NCI-H82 treated with DMSO at 0.1 percent for 48 hours (cell line): ENCODE results near the gene MTX1.
"Not testable (repeated sequence)": the region's sequence is repeated elsewhere in the genome, so short reads cannot be mapped to it uniquely, and the experiment has no call there.

Experiments used
- DNase-seq: peaks from one replicate; lab custom pipeline; 2025; ENCODE audit not compliant: unreplicated experiment; lab: John Stamatoyannopoulos, UW

The MTX1 gene

DNA sequence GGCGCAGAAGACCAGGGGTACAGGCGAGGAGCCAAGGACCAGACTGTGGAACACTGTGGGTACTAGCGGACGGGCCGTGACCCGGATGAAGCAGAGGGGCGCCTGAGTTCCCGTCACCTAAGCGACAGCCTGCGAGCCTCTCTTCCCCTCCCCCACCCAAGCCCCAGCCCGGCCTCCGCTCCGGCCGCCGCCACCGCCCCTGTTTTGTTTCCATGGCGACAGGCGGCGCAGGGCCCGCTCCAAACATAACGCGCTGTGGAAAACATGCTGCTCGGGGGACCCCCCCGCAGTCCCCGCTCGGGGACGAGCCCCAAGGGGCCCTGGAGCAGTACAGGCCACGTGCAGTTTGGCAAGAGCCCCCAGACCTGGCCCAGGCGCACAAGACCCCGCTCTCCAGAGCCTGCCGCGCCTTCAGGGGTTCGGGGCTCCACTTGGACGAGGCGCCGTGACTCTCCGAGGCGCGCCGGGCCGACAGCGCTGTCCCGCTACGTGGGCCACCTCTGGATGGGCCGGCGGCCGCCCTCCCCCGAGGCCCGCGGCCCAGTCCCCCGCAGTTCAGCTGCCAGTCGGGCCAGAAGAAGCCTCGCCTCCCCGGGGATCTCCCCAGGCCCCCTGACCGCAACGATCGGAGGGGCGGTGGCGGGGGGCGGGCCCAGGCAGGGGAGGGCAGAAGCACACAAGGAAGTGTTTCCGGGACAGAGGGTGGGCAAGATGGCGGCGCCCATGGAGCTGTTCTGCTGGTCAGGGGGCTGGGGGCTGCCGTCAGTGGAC, at the start of gene MTX1:
Gene MTX1 (plus strand): TSS at position 155 of the 771 bp plus-strand sequence. CDS start 110 bp downstream, at position 265.
- peak; percentile 69 for DNase-seq

DNA sequence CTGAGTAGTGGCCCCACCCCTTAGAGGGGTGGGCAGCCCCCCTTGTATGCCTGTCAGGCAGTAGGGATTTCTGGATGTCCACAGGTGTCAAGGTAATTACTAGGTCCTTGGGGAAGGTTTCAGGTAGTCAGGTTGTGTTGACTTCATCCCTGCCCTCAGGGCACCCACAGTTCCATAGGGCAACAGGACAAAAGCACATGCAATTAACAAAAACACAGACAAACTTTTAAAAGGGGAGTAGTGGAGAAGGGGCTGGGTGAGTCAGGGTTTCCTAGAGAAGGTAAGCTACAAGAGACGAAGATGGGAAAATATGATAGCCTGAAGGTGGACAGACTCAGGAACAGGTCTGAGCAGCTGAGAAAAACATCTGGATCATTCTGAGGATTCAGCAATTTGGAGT, 49.5 kb upstream of the MTX1 start:
- DNase-seq: no peak

DNA sequence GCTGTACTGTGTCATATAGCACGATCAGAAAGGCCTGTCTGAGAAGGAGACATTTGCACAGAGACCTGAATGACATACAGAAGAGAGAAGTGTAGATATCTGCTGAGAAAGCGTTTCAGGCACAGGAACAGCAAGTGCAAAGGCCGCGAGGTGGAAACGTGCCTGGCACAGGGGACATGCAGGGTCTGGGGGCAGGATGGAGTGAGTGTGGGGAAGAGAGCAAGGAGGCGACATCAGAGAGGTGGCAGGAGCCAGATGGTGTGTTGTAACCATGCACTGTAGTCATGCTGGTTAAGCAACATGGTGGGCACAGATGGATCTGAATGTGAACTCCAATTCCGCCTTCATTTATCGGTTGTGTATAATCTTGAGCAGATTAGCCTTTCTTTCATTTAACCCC, 48.4 kb upstream of the MTX1 start:
- DNase-seq: no peak

DNA sequence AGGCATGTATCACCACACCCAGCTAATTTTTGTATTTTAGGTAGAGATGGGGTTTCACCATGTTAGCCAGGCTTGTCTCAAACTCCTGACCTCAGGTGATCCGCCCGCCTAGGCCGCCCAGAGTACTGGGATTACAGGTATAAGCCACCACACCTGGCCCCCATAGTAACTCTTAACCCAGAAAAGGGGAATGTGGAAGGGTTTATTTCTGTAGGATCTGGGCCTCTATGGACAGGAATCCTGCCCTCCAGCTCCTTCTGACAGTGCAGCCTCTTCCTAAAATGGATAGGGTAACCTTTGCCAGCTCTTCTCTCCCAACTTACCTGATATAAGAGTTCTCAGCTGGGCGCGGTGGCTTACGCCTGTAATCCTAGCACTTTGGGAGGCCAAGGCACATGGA, 45.9 kb upstream of the MTX1 start:
- not testable (repeated sequence) for DNase-seq

DNA sequence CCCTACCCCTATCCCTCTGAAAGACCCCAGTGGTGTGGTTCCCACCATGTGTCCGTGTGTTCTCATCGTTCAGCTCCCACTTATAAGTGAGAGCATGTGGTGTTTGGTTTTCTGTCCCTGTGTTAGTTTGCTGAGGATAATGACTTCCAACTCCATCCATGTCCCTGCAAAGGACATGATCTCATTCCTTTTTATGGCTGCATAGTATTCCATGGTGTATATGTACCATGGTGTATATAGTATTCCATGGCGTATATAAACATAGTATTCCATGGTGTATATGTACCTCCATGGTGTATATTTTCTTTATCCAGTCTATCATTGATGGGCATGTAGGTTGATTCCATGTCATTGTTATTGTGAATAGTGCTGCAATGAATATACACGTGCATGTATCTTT, 44.7 kb upstream of the MTX1 start:
- not testable (repeated sequence) for DNase-seq

GRCh38 chr1:155164625-155165024, 43.9 kb upstream of the MTX1 start:
- DNase-seq: not testable (repeated sequence)

- no peak for DNase-seq
Measured at GRCh38 chr1:155166051-155166470, 42.4 kb upstream of the MTX1 start.

DNA sequence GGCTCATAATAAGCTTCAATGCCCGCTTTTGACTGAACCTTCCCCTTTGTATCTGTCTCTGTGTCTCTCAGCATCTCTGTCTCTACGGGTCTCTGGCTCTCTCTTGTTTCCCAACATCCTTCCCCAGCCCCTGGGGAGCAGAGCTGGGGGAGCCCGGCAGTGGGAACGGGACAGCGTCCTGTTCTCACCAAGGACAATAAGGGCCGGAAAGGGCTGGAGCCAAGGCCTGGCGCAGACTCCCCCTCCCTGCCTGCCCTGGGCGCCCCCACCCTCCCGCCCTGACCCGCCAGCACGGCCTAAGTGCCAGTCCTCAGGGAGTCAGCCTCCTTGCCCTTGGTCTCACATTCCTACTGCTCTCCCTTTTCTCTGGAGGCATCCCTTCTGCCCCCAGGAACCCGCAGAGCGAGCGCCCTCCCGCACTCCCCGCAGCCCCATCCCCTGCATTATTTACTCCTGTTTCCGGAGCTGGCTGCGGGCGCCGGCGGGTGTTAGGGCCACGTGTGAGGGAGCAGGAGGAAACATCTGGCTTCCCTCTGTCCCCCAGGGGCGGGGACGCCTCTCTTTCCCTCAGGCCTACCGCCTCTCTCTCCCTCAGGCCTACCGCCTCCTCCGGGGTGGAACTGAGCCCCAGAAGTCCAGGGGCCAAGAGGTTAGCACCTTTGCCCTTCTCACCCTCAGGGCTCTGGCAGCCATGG, 41.9 kb upstream of the MTX1 start:
- DNase-seq: no peak

DNA sequence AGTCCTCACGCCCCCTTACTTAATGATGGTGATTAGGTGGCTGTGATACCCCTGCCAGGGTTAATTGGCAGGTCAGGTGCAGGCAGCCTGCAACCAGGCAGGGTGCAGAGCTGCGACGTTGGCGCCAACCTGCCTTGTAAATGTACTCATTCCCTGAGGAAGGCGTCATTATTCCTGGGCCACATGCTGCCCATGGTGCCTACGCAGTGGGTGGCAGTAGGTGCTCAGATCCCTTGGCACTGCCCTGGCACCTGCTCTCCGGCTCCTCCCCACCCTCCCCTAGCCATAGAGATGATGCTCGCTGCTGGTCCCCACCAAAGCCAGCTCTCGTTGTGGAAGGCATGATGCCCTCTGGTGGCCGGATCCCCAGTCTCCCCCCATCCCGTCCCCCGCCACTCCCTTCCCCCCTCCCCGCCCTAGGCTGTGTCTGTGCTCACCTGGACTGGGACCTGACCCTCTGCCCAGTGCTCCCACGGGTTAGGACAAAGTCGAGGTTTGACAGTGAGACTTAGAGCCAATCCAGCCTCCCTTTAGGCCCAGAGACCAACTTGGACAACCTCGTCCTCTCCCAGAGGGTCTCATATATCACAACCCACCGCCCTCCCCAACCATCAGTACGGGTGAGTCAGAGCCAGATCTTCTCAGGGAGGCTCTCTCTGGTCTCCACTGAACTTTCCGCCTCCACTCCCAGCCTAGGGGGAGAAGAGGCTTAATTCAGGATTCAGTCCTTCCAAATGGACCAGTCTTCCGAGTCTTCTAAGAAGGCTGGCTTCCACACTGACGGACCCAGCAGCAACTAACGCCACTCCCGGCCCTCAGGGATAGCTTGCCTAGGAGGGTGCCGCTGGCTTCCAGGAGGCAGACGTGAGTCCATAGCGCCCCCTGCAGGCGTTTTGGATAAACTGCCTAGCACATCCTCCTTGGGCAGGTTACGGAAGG, 41.1 kb upstream of the MTX1 start:
- peak; percentile 82 for DNase-seq

DNA sequence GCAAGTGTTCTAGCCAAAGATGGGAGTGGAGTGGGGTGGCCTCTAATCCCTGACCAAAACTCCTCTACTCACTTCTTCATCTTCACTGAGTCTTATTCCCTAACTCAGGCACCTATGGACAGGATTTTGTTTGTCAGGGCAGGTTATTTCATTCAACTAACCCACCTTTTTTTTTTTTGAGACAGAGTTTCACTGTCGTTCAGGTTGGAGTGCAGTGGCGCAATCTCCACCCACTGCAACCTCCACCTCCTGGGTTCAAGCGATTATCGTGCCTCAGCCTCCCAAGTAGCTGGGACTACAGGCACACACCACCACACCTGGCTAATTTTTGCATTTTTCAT, 40.4 kb upstream of the MTX1 start:
- DNase-seq: not testable (repeated sequence)

- DNase-seq: no peak
Measured at GRCh38 chr1:155168456-155169210, 39.9 kb upstream of the MTX1 start.

- no peak for DNase-seq
Measured at GRCh38 chr1:155169541-155169940, 39.0 kb upstream of the MTX1 start.

- no peak for DNase-seq
Measured at GRCh38 chr1:155170101-155170785, 38.3 kb upstream of the MTX1 start.

- no peak for DNase-seq
Measured at GRCh38 chr1:155170806-155171205, 37.7 kb upstream of the MTX1 start.

DNA sequence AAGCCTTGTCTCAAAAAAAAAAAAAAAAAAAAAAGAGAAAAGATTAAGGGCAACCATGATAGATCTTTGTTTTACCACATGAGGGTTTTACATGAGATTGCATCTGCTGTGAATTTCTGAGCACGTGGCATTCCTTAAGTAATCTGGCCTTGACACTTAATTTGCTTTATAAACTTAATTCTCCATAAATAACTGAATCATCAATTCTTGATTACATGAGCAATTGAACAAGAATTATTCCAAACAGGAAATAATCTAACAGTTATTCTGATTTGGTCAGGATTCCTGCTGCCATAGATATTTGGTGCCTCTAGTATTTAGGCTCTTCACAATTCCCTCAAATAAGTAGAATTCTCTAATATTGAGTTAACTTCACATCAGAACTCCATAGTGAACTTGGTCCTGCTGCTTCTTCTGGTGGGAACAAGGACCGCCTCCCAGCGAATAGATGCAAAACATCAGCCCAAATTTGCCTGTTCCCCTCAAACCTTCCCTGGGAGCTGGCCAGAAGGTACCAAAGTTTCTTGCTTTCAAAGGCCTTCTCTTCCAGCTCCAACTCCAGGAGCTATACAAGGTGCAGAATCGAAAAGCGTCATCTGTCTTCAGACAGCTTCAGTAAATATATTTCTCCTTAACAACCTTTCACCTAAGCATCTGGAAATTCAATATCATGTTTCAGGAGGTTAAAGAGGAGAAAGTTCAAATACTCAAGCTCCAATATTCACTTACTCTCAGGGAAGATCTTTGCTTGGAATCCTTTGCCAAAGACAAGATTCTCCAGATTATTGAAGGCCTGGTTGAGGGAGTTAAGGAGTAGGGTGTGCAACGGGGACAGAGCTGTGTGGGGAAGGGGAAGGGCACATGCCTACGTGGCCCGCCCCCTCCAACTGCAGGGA, 36.4 kb upstream of the MTX1 start:
- no peak for DNase-seq

GRCh38 chr1:155172732-155173477, 35.6 kb upstream of the MTX1 start, which contains the start of gene KRTCAP2:
TSS of gene KRTCAP2 (minus strand) at chr1:155173304. CDS start at chr1:155173224, 80 bp downstream.
- DNase-seq: peak; percentile 95

DNA sequence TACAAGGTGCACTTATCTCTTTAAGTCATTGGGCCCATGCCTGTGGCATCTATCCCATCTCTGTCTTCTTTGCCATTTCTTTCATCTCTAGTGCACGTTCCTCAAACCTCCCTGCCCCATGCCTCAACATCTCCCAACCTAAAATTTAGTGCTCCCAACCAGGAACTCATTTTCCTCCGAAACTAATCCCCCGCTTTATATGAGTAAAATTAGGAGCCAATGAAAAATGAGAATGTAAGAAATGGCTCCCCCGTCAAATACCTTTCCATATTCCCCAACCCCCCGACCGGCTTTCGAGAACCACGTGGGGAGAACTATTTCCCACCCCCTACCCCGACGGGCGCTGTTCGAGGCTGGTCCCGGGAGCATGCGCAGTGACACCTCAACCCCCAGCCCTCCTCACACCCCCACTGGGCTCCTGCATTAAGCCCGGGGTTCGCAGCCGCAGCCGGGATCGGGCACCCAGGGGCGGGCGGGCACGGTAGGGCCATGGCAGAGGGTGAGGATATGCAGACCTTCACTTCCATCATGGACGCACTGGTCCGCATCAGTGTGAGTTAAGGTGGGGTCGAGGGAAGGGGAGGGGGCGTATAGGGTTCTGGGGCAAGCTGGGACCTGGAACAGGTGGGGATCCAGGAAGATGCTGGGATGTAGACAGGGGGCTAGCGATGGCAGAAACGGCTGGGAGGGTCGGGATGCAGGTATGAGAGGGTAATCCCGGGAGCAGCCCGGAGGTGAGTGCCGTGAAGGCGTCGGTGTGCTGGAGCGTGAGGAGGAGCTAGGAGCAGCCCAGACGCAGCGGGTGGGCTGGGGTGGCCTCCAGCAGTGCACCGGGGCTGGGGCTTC, 34.8 kb upstream of the MTX1 start, which contains the start of gene TRIM46:
Gene TRIM46 (plus strand): TSS at position 372 of the 846 bp plus-strand sequence. CDS start 118 bp downstream, at position 490.
- peak; percentile 73 for DNase-seq
